ENCODE results near the gene FAM131B. TPM values are rescaled to one million over a fixed set of nuclear protein-coding genes. Genes with fewer than 3 reads are reported as not detected.
A peak's percentile ranks its signal among the peaks of the same experiment; 100 is the strongest.

The FAM131B gene
- total and polyA plus RNA-seq, 12 donors = 0.10 to 1.7 (median 0.36) TPM

DNA sequence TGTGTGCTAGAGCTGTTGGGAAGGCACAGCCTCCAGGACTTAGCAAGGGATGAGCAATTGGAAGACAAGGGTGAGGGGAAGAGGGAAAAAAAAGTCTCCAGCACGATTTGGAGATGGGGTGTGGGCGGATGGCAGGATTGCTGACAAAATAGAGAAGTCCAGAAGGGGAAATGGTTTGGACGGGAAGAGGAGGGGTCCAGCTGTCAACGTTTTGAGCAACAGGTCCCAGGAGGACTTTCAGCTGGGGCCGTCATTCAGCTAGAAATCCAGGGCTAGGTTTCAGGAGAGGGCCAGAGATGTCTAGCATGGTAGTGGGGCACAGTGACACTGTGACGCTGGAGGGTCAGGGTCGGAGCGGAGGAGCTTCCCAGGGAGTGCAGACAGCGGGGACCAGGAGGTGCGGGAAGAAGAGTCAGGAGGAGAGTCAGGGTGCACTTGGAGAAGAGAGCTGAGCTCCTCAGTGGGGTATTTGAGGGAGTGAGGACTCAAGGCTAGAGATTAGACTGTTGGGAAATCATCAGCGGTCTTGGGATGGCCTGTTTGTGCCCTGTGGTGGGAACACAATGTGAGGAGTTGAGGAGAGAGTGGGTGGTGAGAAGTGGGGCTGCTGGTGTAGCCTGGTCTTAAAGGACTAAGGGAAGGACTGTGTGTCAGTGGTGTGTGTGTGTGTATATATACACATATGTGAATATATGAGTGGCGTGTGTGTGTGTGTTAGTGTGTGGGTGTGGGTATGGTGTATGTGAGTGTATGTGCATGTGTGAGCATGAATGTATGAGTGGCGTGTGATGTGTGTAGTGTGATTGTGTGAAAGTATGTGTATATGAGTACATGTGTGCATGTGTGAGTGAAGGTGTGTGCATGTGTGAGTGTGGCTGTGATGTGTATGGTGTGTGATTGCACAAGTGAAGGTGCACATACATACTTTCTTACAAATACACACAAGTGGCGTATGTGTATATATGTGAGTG lies 22.4 kb upstream of the FAM131B start:
- DNase-seq = peak in 1 of 7 donors; percentile 38

GRCh38 chr7:143384148-143384547 lies 21.6 kb upstream of the FAM131B start:
- no peaks in the 10 kb centered on the region for H3K27me3 ChIP-seq
- H3K36me3 ChIP-seq (replicated peaks in 1 of 2) = peaks cover 0 to 26% of the 10 kb centered on the region in 2 donors
- peaks cover 7 to 55% of the 10 kb centered on the region in 2 donors for H3K4me1 ChIP-seq (replicated peaks in 1 of 2)
- intact Hi-C loops (cut with DNase I) = loop anchor here in 1 of 2 donors (5.0 kb wide), 1 partner anchor 33 kb away; no protein-coding TSS in a partner anchor
- no peak for DNase-seq
- no peaks in the 10 kb centered on the region for H3K9me3 ChIP-seq (replicated peaks in 1 of 3)
- 56 to 69% (median 65%) methylated on average over 5 of the region's 5 CpGs for WGBS, 4 donors
- H3K4me3 ChIP-seq = peak overlapping the region in 1 of 4 donors; percentile 99
- no peak for TF ChIP-seq CTCF (IDR thresholded peaks at IDR 0.05)
- no peak for TF ChIP-seq POLR2A (IDR thresholded peaks at IDR 0.05)
- peak overlapping the region in 2 of 5 donors; percentile 26 to 61 for H3K27ac ChIP-seq

More for the DNA sequence above, 22.4 kb upstream of the FAM131B start:
- no peak for TF ChIP-seq CTCF (IDR thresholded peaks at IDR 0.05)
- TF ChIP-seq POLR2A (IDR thresholded peaks at IDR 0.05) = no peak
- Histone ChIP-seq H3K4me1 (replicated peaks in 1 of 2) (peaks cover 1 to 48% of the 10 kb centered on the region in 2 donors), H3K36me3 (replicated peaks in 1 of 2) (peaks cover 0 to 34% of the 10 kb centered on the region in 2 donors), H3K27ac (peak overlapping the region in 1 of 5 donors; percentile 61), H3K27me3 (no peaks in the 10 kb centered on the region), H3K9me3 (replicated peaks in 1 of 3) (no peaks in the 10 kb centered on the region), H3K4me3 (peak overlapping the region in 1 of 4 donors; percentile 99)
- intact Hi-C loops (cut with DNase I) = loop anchor here in 1 of 2 donors (5.0 kb wide), 1 partner anchor 32 kb away; no protein-coding TSS in a partner anchor
- 68 to 73% (median 72%) methylated on average over 14 of the region's 14 CpGs for WGBS, 4 donors

- 57 to 92% (median 84%) methylated on average over 1 of the region's 1 CpG for WGBS, 4 donors
- TF ChIP-seq POLR2A (IDR thresholded peaks at IDR 0.05) = no peak
- TF ChIP-seq CTCF (IDR thresholded peaks at IDR 0.05) = no peak
- Histone ChIP-seq H3K27me3 (no peaks in the 10 kb centered on the region), H3K9me3 (replicated peaks in 1 of 3) (no peaks in the 10 kb centered on the region), H3K36me3 (replicated peaks in 1 of 2) (peaks cover 0 to 20% of the 10 kb centered on the region in 2 donors), H3K4me3 (peak overlapping the region in 1 of 4 donors; percentile 99), H3K27ac (peak overlapping the region in 2 of 5 donors; percentile 26 to 61), H3K4me1 (replicated peaks in 1 of 2) (peaks cover 7 to 55% of the 10 kb centered on the region in 2 donors)
- no peak for DNase-seq
- intact Hi-C loops (cut with DNase I) = loop anchor here in 1 of 2 donors (5.0 kb wide), 1 partner anchor 34 kb away; no protein-coding TSS in a partner anchor
Measured at GRCh38 chr7:143383642-143383957, 21.1 kb upstream of the FAM131B start.

Data from adrenal gland (tissue), 12 donors.